HEK293 (cell line): ENCODE data around the gene RSU1.

ENCODE experiments used
- CTCF ChIA-PET: fragments of 350-600 bp; formaldehyde crosslinking; extraction: SDS; loops from one replicate; lab custom pipeline; 2021; ENCODE audit warnings: antibody characterized with exemption; lab: Yijun Ruan, JAX
- POLR2A ChIA-PET: fragments of 300-600 bp; formaldehyde crosslinking; extraction: SDS; loops from one replicate; lab custom pipeline; 2020; ENCODE audit warnings: antibody characterized with exemption, inconsistent platforms; lab: Yijun Ruan, JAX
- H3K27ac ChIP-seq: fragments of 200-500 bp; sonication (Bioruptor generic); 2 replicates; pipeline ENCODE4 v1.5.1; 2014; ENCODE audit warnings: low read depth, low read length, control low read depth, inconsistent platforms; ENCODE audit errors: extremely low read depth
- H3K36me3 ChIP-seq, 2 experiments: fragments of 200-500 bp in 1 of 2; sonication (Bioruptor generic) in 1 of 2; 1 replicate in 1 of 2; 2 replicates in 1 of 2; pipeline ENCODE4 v1.5.1; 2014 to 2017; ENCODE audit warnings: inconsistent platforms in 2 of 2, low read length in 2 of 2; ENCODE audit not compliant: control insufficient read depth in 2 of 2, insufficient read depth in 1 of 2
- H3K4me1 ChIP-seq: fragments of 200-500 bp; sonication (Bioruptor generic); 2 replicates; pipeline ENCODE4 v1.5.1; 2014; ENCODE audit warnings: mild to moderate bottlenecking, low read length, inconsistent platforms; ENCODE audit not compliant: control insufficient read depth, insufficient read depth
- H3K4me3 ChIP-seq: 2 replicates; pipeline ENCODE4 v1.5.1; 2011; ENCODE audit warnings: low read depth, mild to moderate bottlenecking, control low read depth, low read length, moderate library complexity
- H3K9me3 ChIP-seq: fragments of 200-500 bp; sonication (Bioruptor generic); 2 replicates; pipeline ENCODE4 v1.5.1; 2014; ENCODE audit warnings: low read depth, low read length, inconsistent platforms; ENCODE audit not compliant: control insufficient read depth, insufficient read depth
- EGR2 ChIP-seq: fragments of 450-650 bp; formaldehyde crosslinking; IDR thresholded peaks from 2 replicates; pipeline ENCODE4 v1.5.1; 2016; ENCODE audit warnings: low read depth, missing biosample characterization, missing genetic modification characterization
- SP2 ChIP-seq: fragments of 450-650 bp; formaldehyde crosslinking; IDR thresholded peaks from 2 replicates; pipeline ENCODE4 v1.5.1; 2016; ENCODE audit warnings: missing biosample characterization, missing genetic modification characterization
- ZBTB20 ChIP-seq: fragments of 450-650 bp; formaldehyde crosslinking; IDR thresholded peaks from 2 replicates; pipeline ENCODE4 v1.5.1; 2016; ENCODE audit warnings: missing biosample characterization, missing genetic modification characterization
- ZNF112 ChIP-seq: fragments of 450-650 bp; formaldehyde crosslinking; IDR thresholded peaks from 2 replicates; pipeline ENCODE4 v1.5.0; 2017; ENCODE audit warnings: missing biosample characterization, missing genetic modification characterization
- ZNF174 ChIP-seq: fragments of 450-650 bp; formaldehyde crosslinking; IDR thresholded peaks from 2 replicates; pipeline ENCODE4 v1.5.0; 2017; ENCODE audit warnings: missing biosample characterization, mild to moderate bottlenecking, missing genetic modification characterization
- ZNF184 ChIP-seq: fragments of 450-650 bp; IDR thresholded peaks from 2 replicates; pipeline ENCODE4 v1.5.1; 2018; ENCODE audit warnings: missing biosample characterization, mild to moderate bottlenecking, missing genetic modification characterization
- ZNF239 ChIP-seq: fragments of 450-650 bp; formaldehyde crosslinking; IDR thresholded peaks from 2 replicates; pipeline ENCODE4 v1.5.1; 2016; ENCODE audit warnings: missing biosample characterization, missing genetic modification characterization
- ZNF335 ChIP-seq: fragments of 450-650 bp; formaldehyde crosslinking; conservative IDR thresholded peaks from 2 replicates; pipeline ENCODE4 v1.5.1; 2016; ENCODE audit warnings: missing biosample characterization, missing genetic modification characterization
- ZNF366 ChIP-seq: fragments of 450-650 bp; formaldehyde crosslinking; conservative IDR thresholded peaks from 2 replicates; pipeline ENCODE4 v1.5.1; 2016; ENCODE audit warnings: missing biosample characterization, missing genetic modification characterization
- ZNF398 ChIP-seq: fragments of 450-650 bp; formaldehyde crosslinking; IDR thresholded peaks from 2 replicates; pipeline ENCODE4 v1.5.1; 2017; ENCODE audit warnings: missing biosample characterization, missing genetic modification characterization
- ZNF423 ChIP-seq: fragments of 450-650 bp; formaldehyde crosslinking; IDR thresholded peaks from 2 replicates; pipeline ENCODE4 v1.5.1; 2016; ENCODE audit warnings: missing biosample characterization, missing genetic modification characterization
- ZNF48 ChIP-seq: fragments of 450-650 bp; formaldehyde crosslinking; IDR thresholded peaks from 2 replicates; pipeline ENCODE4 v1.5.1; 2016; ENCODE audit warnings: missing biosample characterization, missing genetic modification characterization
- ZNF510 ChIP-seq: fragments of 450-650 bp; formaldehyde crosslinking; IDR thresholded peaks from 2 replicates; pipeline ENCODE4 v1.5.1; 2018; ENCODE audit warnings: mild to moderate bottlenecking, missing genetic modification characterization, missing biosample characterization; ENCODE audit not compliant: insufficient replicate concordance
- ZNF518A ChIP-seq: fragments of 450-650 bp; formaldehyde crosslinking; conservative IDR thresholded peaks from 2 replicates; pipeline ENCODE4 v1.5.1; 2016; ENCODE audit warnings: low read depth, missing biosample characterization, missing genetic modification characterization
- ZNF654 ChIP-seq: fragments of 450-650 bp; formaldehyde crosslinking; IDR thresholded peaks from 2 replicates; pipeline ENCODE4 v1.5.1; 2016; ENCODE audit warnings: low read depth, missing biosample characterization, missing genetic modification characterization
- TF ChIP-seq, protein P1 (sequence below): fragments of 450-650 bp; formaldehyde crosslinking; IDR thresholded peaks from 2 replicates; pipeline ENCODE4 v1.5.1; 2016; ENCODE audit warnings: missing biosample characterization, missing genetic modification characterization

The RSU1 gene

GRCh38 chr10:16854623-16855022 lies 37.4 kb upstream of the RSU1 start:
- CTCF ChIA-PET = interaction anchor here (1.4 kb wide), 1 partner anchor 30 kb away, joined by 4 read pairs; no protein-coding TSS in a partner anchor
- no peak overlapping the region for H3K27ac ChIP-seq
- no peak overlapping the region for H3K4me3 ChIP-seq
- TF ChIP-seq ZNF366 (tag by site-specific recombination) (peak; percentile 57; the same call in 1 of the 2 replicates), ZNF184 (tag by site-specific recombination) (no peak), ZNF112 (tag by site-specific recombination) (no peak), ZBTB20 (tag by site-specific recombination) (peak; percentile 70; the same call in 1 of the 2 replicates)
- POLR2A ChIA-PET = no interaction called here
- no peaks in the 10 kb centered on the region for H3K9me3 ChIP-seq
- H3K4me1 ChIP-seq = peaks cover 4% of the 10 kb centered on the region; the same call in 1 of the 2 replicates
- no peaks in the 10 kb centered on the region for H3K36me3 ChIP-seq

DNA sequence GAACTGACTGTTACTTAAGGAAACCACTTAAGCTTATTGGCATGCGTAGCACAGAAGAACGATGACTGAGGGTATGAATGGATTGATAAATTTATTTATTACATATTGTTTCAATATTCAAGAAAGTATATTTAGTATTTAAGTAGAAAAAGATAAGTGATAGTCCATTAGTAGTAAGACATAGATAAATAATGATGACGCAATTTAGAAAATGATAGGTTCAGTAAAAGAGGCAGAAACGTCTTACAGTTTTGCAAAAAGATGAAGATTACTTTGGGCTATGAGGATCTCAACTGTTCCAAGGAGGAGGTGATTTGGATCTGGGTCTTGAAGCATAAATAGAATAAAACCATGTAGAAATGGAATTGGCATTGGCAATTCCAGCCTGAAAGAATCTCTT lies 36.6 kb upstream of the RSU1 start:
- H3K27ac ChIP-seq = no peak overlapping the region
- POLR2A ChIA-PET = interaction anchor here (1.4 kb wide), 1 partner anchor 36 kb away, joined by 5 read pairs; the partner anchor contains the start of gene RSU1

GRCh38 chr10:16853201-16853600 lies 36.0 kb upstream of the RSU1 start:
- H3K27ac ChIP-seq = no peak overlapping the region
- ChIA-PET CTCF (interaction anchor here (0.5 to 1.6 kb wide), 18 partner anchors 10 to 553 kb away, joined by 3 to 9 read pairs (median 4); no protein-coding TSS in a partner anchor), POLR2A (interaction anchor here (1.4 kb wide), 1 partner anchor 36 kb away, joined by 5 read pairs; the partner anchor contains the start of gene RSU1)
- no peaks in the 10 kb centered on the region for H3K9me3 ChIP-seq
- no peak overlapping the region for H3K4me3 ChIP-seq
- TF ChIP-seq ZNF510 (tag by site-specific recombination) = no peak
- no peak for TF ChIP-seq ZNF239 (tag by site-specific recombination)
- TF ChIP-seq ZNF398 (tag by site-specific recombination) = no peak
- peak; percentile 74 for TF ChIP-seq ZNF654 (tag by site-specific recombination)
- TF ChIP-seq, protein P1, sequence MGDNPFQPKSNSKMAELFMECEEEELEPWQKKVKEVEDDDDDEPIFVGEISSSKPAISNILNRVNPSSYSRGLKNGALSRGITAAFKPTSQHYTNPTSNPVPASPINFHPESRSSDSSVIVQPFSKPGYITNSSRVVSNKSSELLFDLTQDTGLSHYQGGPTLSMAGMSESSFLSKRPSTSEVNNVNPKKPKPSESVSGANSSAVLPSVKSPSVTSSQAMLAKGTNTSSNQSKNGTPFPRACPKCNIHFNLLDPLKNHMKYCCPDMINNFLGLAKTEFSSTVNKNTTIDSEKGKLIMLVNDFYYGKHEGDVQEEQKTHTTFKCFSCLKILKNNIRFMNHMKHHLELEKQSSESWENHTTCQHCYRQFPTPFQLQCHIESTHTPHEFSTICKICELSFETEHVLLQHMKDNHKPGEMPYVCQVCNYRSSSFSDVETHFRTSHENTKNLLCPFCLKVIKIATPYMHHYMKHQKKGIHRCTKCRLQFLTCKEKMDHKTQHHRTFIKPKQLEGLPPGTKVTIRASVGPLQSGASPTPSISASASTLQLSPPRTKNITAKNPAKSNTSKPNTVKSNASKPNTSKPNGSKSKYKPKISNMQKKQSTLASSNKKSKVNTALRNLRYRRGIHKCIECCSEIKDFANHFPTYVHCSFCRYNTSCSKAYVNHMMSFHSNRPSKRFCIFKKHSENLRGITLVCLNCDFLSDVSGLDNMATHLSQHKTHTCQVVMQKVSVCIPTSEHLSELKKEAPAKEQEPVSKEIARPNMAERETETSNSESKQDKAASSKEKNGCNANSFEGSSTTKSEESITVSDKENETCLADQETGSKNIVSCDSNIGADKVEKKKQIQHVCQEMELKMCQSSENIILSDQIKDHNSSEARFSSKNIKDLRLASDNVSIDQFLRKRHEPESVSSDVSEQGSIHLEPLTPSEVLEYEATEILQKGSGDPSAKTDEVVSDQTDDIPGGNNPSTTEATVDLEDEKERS = no peak
- peaks cover 4% of the 10 kb centered on the region; the same call in 1 of the 2 replicates for H3K4me1 ChIP-seq
- no peaks in the 10 kb centered on the region for H3K36me3 ChIP-seq

More for the DNA sequence above, 36.6 kb upstream of the RSU1 start:
- Histone ChIP-seq H3K4me1 (peaks cover 4% of the 10 kb centered on the region; the same call in 1 of the 2 replicates), H3K9me3 (no peaks in the 10 kb centered on the region), H3K4me3 (no peak overlapping the region), H3K36me3 (no peaks in the 10 kb centered on the region)
- TF ChIP-seq SP2 (tag by site-specific recombination) (no peak), EGR2 (no peak), ZNF518A (tag by site-specific recombination) (no peak), ZNF335 (no peak), ZNF423 (no peak), ZNF48 (tag by site-specific recombination) (no peak), ZNF174 (no peak)
- CTCF ChIA-PET = interaction anchor here (0.8 to 1.6 kb wide), 7 partner anchors 9 to 458 kb away, joined by 3 to 9 read pairs (median 4); no protein-coding TSS in a partner anchor
